HG02943 (cell line): ENCODE measurements around the gene TNFRSF1B.
"Not testable (repeated sequence)": the region's sequence is repeated elsewhere in the genome, so short reads cannot be mapped to it uniquely, and the experiment has no call there.

Experiments
- ATAC-seq: cut with Tn5 transposase; IDR thresholded peaks from one replicate; pipeline ENCODE4 v1.9.1; 2021; ENCODE audit warnings: mild to moderate bottlenecking, low read depth, moderate library complexity; ENCODE audit not compliant: unreplicated experiment

TNFRSF1B gene

GRCh38 chr1:12208764-12209494 is 42.1 kb downstream of the TNFRSF1B start:
- no peak for ATAC-seq

GRCh38 chr1:12209495-12209832 is 42.7 kb downstream of the TNFRSF1B start:
- no peak for ATAC-seq

- no peak for ATAC-seq
Observed at GRCh38 chr1:12215118-12215961, 48.5 kb downstream of the TNFRSF1B start.

GRCh38 chr1:12219800-12220199 is 53.0 kb downstream of the TNFRSF1B start:
- no peak for ATAC-seq

GRCh38 chr1:12220890-12221289 is 54.1 kb downstream of the TNFRSF1B start:
- ATAC-seq, result no peak

- not testable (repeated sequence) for ATAC-seq
Observed at GRCh38 chr1:12222700-12223099, 55.9 kb downstream of the TNFRSF1B start.

- ATAC-seq, result not testable (repeated sequence)
Observed at GRCh38 chr1:12224092-12224491, 57.3 kb downstream of the TNFRSF1B start.

GRCh38 chr1:12228979-12229378 is 62.2 kb downstream of the TNFRSF1B start:
- no peak for ATAC-seq

GRCh38 chr1:12229386-12229834 is 62.6 kb downstream of the TNFRSF1B start:
- no peak for ATAC-seq

- ATAC-seq, result no peak
Observed at GRCh38 chr1:12229835-12230548, 63.2 kb downstream of the TNFRSF1B start, which contains the start of gene VPS13D. Gene VPS13D (plus strand): TSS chr1:12230030. CDS start chr1:12234267, 4,237 bp downstream.

- no peak for ATAC-seq
Observed at GRCh38 chr1:12230549-12231275, 63.9 kb downstream of the TNFRSF1B start.

- ATAC-seq, result no peak
Observed at GRCh38 chr1:12231276-12231595, 64.4 kb downstream of the TNFRSF1B start.

GRCh38 chr1:12232221-12232620 is 65.4 kb downstream of the TNFRSF1B start:
- ATAC-seq, result no peak

- no peak for ATAC-seq
Observed at GRCh38 chr1:12244078-12244477, 77.3 kb downstream of the TNFRSF1B start.

- ATAC-seq, result no peak
Observed at GRCh38 chr1:12244585-12244984, 77.8 kb downstream of the TNFRSF1B start.

GRCh38 chr1:12245116-12245515 is 78.3 kb downstream of the TNFRSF1B start:
- no peak for ATAC-seq

- no peak for ATAC-seq
Observed at GRCh38 chr1:12245733-12246132, 78.9 kb downstream of the TNFRSF1B start.

GRCh38 chr1:12246584-12246983 is 79.8 kb downstream of the TNFRSF1B start:
- no peak for ATAC-seq

- no peak for ATAC-seq
Observed at GRCh38 chr1:12249181-12249580, 82.4 kb downstream of the TNFRSF1B start.

- ATAC-seq, result no peak
Observed at GRCh38 chr1:12249748-12250147, 83.0 kb downstream of the TNFRSF1B start.
